Hematopoietic multipotent progenitor cell treated with erythropoietin and hydrocortisone succinate and interleukin-3 and kit ligand, for 15 days (in vitro differentiated cells): Measurements from ENCODE around the gene TRMT44.
"Not testable (repeated sequence)": the region's sequence is repeated elsewhere in the genome, so short reads cannot be mapped to it uniquely, and the experiment has no call there.

ENCODE experiments used
- DNase-seq: peaks from one replicate; pipeline ENCODE4 v3.0.0-alpha.2; 2015; ENCODE audit warnings: low spot score

Gene TRMT44

GRCh38 chr4:8406887-8407286 lies 33.7 kb upstream of the TRMT44 start:
- not testable (repeated sequence) for DNase-seq

GRCh38 chr4:8407316-8407715 lies 33.3 kb upstream of the TRMT44 start:
- no peak for DNase-seq

- no peak for DNase-seq
Observed at GRCh38 chr4:8407756-8408155, 32.8 kb upstream of the TRMT44 start.

DNA sequence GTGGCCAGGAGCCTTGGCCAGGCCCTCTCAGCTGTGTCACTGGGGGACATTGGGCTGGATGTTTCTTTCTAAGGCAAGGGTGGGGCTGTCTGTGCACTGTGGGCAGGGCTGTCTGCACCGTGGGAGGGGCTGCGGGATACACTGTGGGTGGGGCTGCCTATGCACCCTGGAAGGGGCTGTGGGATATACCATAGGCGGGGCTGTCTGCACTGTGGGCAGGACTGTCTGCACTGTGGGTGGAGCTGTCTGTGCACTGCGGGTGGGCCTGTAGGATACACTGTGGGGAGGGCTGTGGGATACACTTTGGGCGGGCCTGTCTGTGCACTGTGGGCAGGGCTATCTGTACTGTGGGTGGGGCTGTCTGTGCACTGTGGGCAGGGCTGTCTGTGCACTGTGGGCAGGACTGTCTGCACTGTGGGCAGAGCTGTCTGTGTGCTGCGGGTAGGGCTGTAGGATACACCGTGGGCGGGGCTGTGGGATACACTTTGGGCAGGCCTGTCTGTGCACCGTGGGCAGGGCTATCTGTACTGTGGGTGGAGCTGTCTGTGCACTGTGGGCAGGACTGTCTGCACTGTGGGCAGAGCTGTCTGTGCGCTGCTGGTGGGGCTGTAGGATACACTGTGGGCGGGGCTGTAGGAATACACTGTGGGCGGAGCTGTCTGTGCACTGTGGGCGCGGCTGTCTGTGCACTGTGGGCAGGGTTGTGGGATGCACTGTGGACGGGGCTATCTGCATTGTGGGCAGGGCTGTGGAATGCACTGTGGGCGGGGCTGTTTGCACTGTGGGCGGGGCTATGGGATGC lies 31.1 kb upstream of the TRMT44 start:
- peak; percentile 67 for DNase-seq

GRCh38 chr4:8410066-8410625 lies 30.4 kb upstream of the TRMT44 start:
- no peak for DNase-seq

DNA sequence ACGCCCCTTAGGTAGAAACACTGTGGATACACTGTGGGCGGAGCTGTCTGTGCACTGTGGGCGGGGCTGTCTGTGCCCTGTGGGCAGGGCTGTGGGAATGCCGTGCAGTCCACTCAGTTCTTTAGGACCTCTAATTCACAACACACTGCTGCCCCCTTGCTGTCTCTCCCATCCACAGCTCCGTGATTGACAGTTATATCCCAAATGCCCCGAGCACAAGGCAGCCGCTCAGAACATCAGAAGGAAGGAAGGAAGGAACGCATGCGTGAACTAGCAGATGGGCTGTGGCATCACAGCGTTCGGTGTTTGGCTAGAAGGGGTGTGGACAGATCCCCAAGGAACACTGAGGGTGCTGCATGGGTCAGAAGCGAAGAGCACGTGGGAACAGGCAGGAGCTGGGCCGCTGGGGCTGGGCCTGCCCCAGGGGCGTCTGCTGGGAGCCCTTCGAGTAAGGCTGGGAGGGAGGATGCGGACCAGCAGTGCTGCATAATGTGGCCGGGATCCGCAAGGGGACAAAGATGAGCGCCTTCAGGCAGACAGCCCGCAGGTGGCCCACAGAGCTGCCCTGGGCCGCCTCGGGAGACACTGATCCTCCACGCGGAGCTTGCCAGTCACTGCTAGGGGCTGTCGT lies 29.8 kb upstream of the TRMT44 start:
- DNase-seq, result peak; percentile 45

DNA sequence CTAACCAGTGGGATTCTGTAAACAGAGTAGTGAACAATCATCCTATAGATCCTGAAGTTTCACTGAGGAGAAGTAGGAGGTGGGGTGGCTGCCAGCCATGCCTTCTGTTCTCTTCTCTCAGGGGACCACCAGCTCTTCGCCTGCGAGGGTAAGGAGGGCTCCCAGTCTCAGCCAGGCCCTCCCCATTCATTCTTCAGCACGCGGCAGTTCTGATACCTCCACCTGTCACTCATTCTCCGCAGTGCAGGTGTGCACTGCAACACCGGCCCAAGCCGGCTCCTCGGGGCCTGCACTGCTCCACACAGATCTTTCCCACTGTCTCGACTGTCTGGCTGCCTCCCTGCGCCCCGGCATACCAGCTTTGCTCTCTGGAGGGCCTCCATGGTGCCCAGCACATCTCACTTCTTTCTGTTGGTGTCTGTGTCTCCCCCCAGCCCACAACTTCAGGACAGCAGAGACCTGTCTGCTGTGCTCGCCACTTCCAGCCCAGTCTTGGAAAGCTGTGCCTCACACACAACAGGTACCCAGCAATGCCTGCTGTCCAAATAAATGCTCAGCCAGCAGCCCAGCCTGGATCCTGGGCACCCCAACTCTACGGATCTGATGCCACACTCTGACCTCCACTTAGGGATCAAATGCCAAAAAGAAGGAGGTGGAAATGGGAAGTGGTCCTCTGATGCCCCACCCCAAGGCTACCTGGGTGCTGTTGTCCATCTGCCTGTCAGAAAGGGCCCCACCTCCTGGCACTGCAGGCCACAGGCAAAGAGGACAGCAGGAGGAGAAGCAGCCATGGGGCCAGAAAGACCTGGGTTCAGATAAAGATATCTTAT lies 29.0 kb upstream of the TRMT44 start:
- DNase-seq, result no peak

DNA sequence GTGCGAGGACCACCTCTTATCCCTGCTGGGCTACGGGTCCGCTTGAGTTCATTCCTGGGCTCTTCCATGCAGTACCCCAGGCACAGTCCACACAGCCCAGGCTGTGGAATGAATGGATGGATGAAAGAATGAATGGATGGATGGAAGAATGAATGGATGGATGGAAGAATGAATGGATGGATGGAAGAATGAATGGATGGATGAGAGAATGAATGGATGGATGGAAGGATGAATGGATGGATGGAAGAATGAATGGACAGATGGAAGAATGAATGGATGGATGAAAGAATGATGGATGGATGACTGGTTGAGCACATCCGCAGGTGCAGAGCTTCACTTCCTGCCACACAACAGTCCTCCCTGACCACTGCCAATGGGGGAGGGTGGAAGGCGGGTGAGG lies 28.3 kb upstream of the TRMT44 start:
- DNase-seq, result no peak

DNA sequence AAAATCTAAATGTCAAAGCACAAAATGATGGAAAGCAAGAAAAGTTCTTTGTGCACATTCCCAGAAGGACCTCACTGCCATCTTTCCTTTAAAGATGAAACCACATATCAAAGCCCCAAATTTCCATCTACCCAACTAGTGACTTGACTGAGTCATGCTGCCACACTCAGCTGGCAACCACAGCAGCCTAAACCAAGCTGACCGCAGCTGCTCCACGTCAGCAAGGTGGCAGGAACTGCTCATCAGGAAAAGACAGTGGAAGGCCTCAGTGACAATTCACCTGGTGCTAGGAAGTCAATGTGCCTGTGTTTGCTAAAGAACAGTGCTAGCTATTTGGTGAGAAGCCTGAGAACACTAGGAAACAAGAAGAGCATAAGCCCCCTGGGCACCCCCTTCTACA lies 26.2 kb upstream of the TRMT44 start:
- DNase-seq, result no peak

DNA sequence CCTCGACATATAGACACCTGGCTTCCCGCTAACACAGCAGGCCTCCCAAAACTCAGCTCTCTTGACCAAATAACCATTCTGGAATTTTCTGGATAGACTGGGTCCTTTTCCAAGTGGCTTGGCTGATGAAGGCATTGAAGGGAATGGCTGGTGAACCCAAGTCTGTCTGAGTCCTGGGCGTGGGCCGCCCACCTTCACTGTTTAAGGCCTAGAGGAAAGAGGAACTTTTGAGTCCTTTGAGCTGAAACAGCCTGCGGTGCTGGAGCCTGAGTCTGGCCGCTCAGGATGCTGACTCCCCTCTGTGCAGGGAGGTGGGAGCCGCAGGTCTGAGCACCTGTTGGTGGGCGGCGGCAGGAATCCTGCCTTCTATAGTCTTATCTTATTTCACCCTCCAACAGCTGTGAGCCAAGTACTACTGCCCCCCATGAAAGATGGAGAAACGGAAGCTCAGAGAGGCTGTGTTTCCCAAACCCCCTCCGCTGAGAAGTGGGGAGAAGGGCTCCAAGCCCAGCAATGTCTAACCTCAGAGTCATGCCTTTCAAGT lies 23.4 kb upstream of the TRMT44 start:
- no peak for DNase-seq

DNA sequence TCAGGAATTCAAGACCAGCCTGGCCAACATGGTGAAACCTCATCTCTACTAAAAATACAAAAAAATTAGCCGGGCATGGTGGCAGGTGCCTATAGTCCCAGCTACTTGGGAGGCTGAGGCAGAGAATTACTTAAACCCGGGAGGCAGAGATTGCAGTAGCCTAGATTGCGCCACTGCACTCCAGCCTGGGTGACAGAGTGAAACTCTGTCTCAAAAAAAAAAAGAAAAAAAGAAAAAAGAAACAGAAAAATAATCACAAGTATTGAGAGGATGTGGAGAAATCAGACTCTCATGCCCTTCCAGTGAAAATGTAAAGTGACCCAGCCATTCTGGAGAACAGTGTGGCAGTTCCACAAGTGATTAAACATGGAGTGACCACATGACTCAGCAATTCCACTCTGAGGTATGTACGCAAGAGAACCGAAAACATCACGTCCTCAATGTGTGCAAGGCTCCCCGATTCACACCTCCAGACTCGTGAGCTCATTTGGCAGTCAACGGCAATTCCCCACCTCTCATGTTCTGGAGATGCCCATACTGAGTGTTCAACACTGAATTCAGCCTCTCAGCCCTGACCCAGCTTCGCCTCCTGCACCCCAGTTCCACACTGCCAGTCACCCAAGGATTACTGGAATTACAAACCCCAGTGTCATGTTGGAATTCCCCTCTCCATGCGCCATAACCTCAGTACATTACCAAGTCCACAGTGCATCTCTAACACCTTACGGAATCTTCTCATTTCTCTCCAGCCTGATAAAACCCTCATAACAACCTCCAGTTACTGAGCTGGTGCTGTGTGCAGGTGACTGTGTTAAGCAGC lies 21.1 kb upstream of the TRMT44 start:
- no peak for DNase-seq

DNA sequence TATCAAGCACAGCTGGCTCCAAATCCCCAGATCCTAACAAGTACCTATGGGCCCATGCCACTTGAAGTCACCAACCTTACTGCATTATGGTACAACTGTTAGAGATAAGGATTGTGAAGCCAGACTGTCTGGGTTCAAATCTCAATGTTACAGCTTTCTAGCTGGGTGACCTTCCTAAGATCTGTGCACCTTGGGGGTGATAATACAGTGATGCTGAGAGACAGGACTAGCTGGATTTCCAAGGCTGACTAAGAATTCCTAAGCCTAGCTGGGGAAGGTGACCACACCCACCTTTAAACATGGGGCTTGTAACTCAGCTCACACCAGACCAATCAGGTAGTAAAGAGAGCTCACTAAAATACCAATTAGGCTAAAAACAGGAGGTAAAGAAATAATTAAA lies 20.4 kb upstream of the TRMT44 start:
- DNase-seq, result not testable (repeated sequence)

- no peak for DNase-seq
Observed at GRCh38 chr4:8422327-8422726, 18.2 kb upstream of the TRMT44 start.

DNA sequence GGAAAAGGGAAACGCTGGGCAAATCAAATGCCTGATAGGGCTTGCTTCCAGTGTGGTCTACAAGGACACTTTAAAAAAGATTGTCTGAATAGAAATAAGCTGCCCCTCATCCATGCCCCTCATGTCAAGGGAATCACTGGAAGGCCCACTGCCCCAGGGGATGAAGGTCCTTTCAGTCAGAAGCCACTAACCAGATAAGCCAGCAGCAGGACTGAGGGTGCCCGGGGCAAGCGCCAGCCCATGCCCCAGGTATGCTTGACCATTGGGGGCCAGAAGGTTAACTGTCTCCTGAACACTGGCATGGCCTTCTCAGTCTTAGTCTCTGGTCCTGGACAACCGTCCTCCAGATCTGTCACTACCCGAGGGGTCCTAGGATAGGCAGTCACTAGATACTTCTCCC lies 17.8 kb upstream of the TRMT44 start:
- DNase-seq, result no peak

- no peak for DNase-seq
Observed at GRCh38 chr4:8427262-8427661, 13.3 kb upstream of the TRMT44 start.

DNA sequence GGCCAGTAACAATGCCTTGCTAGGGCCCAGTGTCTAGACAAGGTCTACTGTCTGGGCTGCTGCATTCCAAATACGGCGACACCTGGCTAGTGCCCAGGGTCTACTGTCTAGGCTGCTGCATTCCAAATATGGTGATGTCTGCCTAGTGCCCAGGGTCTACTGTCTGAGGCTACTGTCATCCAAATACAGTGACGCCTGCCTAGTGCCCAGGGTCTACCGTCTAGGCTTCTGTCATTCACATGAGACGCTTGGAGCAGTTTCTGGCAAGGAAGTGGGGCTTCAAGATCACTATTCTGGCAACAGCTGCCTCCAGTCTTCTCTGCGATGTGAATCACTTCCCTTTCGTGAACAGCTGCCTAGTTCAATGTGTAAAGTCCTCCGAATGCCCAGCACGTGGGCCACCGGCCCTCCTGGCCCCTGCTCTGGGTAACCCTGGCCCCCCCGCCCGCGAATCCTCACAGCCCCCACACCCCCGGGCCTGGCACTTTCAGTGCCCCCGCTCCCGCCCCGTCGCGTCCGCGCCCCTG lies 12.8 kb upstream of the TRMT44 start:
- no peak for DNase-seq

DNA sequence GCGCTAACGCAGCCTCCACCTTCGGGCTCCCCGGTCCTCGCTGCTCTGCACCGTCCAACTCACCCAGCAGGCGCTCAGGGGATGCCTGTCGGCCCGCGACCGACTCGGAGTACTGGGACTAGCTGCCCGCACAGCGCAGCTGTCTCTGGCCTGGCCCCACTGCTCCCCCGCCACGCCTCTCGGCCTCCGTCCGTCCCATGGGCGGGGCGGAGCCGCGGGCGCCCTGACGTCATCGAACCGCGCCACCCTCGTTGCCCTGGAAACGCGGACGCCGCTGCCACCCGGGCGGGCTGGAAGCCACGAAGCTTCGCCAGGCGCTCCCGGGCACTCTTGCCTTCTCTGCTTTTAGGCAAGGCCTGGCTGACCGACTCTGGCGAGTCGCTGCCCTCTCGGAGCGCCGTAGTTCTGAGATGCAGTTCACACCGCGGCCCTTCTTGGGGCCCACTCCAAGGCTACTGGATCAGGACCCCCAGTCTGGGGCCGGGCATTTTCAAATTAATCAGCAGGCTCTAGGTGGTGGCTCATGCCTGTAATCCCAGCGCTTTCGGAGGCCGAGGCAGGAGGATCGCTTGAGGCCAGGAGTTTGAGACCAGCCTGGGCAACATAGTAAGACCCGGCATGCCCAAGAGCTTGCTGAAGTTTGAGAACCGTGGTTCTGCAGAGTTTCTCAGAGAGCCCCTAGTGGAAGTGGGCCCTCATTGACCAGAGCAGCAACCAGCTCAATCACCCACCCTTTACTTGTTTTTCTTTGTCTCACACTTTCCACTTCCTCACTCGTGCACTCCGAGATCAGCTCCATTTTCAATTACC lies 12.1 kb upstream of the TRMT44 start:
- peak; percentile 92 for DNase-seq

- no peak for DNase-seq
Observed at GRCh38 chr4:8431553-8431952, 9.0 kb upstream of the TRMT44 start.

DNA sequence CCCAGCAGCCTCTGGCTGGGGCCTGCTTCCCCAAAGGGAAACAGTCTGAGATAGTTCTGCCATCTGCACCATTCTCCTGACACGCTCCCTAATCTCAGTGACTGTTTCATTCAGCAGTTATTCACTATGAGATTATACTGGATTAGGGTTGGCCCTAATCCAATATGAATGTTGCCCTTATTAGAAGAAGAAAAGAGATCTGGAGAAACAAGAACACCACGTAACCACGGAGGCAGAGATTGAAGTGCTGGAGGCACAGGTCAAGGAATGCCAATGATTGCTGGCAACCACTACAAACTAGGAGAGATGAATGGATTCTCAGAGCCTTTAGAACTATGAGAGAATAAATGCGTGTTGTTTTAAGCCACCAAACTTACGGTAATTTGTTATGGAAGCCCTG lies 7.4 kb upstream of the TRMT44 start:
- DNase-seq, result no peak
